ENCODE measurements around the gene SH3RF3.

SH3RF3 gene

GRCh38 chr2:109538546-109538945 lies 409.5 kb downstream of the SH3RF3 start:
- no peak for DNase-seq

- no peak for DNase-seq
Measured at GRCh38 chr2:109542384-109542783, 413.4 kb downstream of the SH3RF3 start.

GRCh38 chr2:109545828-109546713 lies 417.1 kb downstream of the SH3RF3 start:
- DNase-seq: peak; percentile 14

- no peak for DNase-seq
Measured at GRCh38 chr2:109547280-109547679, 418.3 kb downstream of the SH3RF3 start.

- no peak for DNase-seq
Measured at GRCh38 chr2:109549016-109549590, 420.1 kb downstream of the SH3RF3 start.

Data from NK-92 treated with Interleukin-12 subunit alpha and Interleukin-12 subunit beta, amount 100 ng/mL, for 24 hours (cell line).